AML-193 (cell line): Measurements from ENCODE around the gene EPB41L2.
"Not testable (repeated sequence)": the region's sequence is repeated elsewhere in the genome, so short reads cannot be mapped to it uniquely, and the experiment has no call there.

ENCODE experiments used
- DNase-seq, 2 experiments: peaks; one replicate each; lab custom pipeline; 2025; lab: John Stamatoyannopoulos, UW

The EPB41L2 gene

DNA sequence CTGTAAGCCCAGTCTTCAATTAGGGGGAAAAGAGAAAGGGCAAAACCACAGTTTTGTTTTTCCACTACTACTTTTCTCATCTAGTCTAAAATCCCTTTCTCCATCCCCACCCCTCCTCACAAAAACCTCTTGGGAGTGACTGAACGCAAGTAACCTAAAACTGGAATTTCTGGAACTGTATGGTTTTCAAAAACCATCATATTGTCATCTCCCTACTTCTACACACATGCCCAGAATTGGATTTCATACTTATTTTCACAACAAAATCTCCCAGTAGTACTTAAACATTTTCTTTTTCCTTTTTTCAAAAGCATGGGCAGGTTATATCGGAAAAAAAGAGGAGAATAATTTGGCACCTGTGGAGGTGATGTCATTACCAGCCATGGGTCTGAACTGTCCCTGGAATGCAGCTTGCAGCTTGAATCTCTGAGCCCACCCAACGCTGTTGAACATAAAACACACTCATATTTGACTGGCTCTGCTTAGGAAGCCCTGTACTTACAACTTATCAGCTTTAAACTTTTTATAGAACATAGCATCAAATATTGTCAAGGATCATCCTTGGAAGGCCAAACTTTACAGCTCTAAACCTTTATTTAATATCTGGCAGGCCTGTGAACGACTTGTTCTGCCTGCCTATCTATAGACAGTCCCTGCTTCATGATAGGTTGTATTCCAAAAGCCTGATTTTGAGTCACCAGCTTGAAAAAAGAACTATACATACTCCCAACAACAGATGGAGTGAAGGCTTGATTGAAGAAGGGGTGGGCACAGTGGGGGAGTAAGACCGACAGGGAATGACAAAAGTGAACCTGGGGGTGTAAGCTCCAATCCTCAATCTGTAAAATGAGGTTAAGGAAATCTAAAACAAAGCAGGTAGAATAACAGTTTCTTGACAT is 59.3 kb downstream of the EPB41L2 start:
- no peak for DNase-seq

DNA sequence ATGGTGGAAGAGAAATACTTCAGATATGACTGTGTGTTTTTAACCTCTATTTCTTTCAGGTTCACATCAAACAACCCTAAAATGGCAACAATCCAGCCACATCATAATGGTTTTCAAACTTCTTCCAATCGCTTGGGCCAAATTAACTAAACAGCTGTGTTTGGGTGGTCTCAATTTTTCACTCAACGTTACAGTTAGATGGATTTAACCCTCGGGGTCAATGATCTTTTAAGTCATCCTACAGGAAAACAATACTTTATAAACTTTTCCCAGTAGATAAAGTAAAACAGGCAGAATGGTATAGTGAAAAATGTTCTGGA is 60.4 kb downstream of the EPB41L2 start:
- DNase-seq = no peak

DNA sequence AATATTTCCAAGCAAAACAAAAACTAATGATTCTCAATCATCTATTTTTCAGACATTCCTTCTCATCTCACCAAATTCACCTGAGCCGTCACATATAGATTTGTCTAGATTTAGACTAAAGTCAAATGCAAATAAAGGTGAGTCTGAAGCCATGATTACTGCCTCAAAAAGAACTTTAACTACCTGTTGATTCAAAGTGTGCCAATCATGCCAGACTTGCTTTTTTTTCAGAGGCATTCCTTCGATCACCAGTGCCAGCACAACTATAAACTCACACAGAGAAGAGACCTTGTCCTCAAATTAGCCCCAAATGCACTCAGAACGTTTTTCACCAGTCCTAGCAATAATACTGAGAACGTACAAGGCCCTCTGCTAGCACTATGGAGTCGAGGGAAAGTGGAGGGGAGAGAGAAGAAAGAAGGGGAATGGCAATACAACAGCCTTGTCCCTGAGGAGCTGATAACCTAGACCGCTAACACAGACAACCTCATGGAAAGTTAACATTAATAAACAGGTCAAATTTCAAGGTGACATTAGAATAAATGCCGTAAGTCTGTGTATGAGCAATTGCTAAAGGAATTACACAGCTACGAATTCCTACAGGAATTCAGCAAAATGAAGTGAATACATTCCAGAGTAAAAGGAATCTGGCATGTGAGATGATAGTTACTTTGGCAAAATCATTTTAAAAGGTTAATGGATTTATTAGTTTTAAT is 60.9 kb downstream of the EPB41L2 start:
- no peak for DNase-seq

DNA sequence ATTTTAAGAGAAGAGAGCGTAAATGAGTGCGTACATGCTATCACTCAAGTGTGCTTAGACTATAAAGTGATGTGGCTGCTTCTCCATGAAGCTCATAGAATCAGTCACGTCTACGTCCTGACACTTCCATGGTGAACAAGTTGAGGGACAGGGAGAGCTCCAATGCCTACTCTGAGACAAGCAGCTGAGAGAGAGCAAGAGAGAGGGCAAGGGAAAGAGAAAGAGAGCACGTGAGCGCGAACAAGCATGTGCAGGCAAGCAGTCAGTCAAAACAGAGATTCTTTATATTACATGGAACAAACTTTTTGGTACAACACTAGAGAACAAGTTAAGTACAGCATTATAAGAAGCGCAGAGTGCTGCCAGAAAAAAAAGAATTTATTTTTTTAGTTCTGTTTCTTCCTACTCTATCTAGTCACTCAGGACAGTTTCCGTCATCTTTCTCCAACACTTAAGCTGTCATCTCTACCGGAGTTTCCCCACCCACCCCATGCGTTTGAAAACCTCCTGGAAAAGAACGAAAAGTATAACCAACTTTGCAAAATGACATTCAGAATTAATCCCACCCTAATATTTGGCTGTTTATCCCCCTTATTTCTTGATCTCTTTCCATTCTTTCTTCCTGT is 61.8 kb downstream of the EPB41L2 start:
- DNase-seq = no peak

DNA sequence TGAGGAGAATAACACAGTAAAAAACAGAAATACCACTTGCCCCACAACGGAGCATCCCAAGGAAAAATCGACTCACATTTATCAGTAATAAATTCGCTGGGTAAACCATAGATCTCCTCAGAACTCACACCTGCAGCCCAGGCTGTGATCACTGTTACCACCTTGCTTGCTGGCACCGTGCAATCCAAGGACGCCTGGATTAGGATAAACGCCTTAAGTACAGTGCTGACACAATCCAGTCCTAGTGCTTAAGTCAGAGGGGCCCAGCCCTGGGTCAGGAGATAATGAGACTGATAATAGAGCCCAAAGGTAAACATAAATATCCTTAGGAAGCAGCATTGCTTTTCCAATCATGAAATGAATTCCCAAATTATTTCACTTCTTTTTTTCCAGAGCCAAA is 62.5 kb downstream of the EPB41L2 start:
- DNase-seq = no peak

DNA sequence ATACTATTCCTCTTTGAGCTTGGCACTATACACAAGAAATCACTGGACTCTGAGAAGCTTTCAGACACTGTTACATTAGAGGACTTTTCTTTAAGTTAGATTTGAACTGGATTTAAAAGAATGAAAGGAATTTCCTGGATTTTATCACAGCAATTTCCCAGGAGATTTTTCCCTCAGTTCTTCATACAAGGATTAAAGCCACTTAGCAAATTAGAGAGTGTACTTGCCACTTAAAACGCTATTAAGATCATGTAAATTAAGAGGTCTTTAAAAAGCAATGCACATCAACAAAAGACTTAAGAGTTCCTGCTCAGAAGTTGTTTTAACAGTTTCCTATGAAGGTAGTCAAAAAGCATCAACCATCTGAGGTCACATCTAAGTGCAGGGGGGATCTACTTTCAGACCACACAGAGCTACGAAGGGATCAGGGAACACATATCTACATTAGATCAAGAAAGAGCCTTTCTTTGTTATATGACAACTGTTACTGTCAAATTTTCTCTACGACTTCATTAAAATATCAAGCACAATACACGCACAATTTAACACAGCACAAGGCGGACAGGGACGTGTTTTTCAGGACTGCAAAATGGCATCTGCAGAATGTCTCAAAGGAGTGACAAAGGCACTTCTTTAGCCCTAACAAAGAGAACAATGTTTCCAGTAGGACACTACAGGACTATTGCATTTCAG is 65.8 kb downstream of the EPB41L2 start:
- no peak for DNase-seq

DNA sequence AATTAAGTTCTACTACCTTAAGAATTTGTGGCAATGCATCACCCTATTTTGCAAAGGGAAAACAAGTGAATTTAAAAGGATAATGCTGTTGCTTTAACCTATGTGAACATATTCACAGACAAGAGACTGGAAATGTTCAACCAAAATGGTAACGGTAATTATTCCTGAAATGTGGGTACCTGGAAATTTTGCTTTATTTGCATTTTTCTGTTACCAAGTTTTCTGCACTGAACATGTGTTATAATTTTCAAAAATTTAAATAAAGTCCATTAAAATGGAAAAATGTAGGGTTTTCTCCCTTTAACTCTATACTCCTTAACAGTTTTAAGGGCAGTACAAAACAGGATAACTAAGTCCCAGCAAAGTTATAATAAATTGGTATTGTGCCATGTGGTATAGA is 66.4 kb downstream of the EPB41L2 start:
- DNase-seq = no peak

DNA sequence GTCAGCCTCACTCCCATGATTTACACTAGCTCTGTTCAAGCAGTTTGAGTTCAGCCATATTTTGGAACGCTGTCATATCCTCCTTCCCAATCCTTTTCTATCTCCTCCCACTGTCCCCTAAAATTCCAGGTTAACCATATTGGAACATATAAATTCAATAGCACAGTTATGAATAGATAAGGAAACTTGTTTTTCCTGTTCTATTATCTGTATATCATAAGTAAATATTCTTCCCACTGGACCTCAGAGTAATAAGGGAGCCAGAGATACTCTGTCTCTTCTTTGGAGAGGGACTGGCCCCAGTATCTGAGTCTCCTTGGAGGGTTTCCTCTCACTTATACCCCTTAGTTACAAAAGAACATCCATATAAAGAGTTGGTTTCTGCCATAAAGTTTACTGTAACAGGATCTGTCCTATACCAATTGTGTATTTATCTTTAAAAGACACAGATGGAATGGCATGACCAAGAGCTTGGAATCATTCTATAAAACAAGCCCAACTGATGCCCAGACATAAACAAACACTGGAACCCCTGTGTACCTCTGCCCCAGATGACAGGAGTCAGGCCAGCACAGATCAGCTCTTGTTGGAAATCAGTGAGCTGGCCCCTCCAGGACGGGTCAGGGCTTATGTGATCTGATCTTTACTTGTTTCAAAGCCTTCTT is 67.1 kb downstream of the EPB41L2 start:
- no peak for DNase-seq

DNA sequence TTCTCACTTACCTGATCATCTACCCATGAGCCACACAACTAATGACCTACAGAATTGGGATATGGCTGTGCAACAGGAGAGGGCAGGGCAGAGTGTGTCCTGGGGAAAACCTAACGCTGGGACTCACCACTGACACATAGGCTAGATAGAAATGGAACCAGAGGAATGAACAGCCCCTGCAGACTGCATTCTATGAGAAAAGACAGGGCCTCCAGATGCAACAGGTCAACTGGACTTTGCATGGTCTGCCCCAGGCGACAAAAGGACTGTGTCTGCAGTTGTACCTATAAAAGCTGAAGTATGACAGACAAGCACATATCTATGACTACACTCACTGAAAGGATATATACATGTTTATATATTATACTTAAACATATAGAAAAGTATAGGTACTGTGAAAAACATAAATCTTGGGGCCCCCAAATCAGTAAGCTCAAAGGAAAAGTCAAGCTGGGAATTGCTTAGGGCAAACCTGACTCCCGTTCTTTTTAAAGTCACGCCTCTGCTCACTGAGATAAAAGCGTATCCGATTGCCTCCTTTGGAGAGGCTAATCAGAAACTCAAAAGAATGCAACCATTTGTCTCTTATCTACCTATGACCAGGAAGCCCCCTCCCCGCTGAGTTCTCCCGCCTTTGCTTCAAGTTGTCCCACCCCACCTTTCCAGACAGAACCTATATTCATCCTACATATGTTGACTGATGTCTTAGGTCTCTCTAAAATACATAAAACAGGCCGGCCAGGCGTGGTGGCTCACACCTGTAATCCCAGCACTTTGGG is 68.5 kb downstream of the EPB41L2 start:
- DNase-seq = no peak

DNA sequence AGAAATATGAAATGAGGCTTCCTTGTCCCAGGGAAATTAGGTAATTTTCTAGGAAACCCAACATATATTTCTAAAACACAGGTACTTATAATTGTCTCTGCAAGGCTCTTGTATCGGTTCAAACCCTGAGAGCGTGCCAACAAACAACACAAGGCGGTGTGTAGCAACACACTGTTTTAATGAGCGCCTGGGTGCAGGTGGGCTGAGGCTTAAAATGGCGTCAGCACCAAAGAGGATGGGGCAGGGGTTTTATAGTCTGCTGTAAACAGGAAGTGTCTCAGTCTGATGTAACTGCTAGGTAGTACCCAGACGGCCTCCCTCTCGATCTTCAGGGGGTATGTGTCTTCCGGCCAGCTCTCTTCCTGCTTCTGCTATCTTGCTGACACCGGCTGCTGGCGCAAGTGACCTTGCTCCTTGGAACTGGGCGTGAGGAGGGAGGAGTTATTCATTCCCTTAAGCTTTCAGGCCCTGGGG is 69.7 kb downstream of the EPB41L2 start:
- no peak for DNase-seq

DNA sequence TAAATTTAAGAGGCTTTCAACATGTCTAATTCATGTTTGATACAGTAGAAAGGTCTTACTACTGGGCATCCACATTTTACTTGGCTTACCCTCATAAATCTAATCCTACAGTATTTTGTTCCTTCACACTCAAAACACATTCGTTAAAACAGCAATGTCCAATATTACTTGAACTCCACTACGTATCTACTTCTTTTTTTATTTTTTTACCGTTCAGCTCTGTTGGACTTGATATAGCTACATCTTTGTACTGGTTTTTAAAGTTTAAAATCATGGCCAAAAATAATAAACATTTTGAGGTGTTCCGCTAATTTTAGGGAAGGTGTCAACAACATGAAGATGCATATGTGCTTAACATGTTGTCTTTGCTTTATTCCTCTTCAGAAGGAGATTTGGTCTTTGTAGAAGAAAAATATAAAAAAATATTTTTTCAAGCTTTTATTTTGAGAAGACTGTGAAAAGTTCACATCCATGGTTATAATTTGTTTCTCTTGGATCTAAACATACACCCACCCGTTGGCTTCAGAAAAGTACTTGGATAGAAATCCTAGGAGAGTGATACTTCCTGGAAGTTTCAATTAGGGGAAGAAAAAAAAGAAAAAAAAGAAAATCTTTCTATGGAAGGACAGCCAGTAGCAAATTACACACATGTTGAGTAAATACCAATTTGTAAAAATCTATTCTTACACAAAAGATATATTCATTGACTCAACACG is 71.5 kb downstream of the EPB41L2 start:
- DNase-seq = no peak

DNA sequence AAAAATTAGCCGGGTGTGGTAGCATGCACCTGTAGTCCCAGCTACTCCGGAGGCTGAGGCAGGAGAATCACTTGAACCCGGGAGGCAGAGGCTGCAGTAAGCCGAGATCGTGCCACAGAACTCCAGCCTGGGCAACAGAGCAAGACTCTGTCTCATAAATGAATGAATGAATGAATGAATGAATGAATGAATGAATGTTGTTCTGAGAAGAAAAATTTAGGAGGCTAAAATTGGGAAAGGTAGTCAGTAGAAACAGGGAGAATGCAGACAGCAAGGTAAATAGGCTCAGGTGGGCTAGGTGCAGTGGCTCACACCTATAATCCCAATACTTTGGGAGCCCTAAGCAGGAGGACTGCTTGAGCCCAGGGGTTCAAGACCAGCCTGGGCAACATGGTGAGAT is 75.5 kb downstream of the EPB41L2 start:
- DNase-seq = not testable (repeated sequence)

DNA sequence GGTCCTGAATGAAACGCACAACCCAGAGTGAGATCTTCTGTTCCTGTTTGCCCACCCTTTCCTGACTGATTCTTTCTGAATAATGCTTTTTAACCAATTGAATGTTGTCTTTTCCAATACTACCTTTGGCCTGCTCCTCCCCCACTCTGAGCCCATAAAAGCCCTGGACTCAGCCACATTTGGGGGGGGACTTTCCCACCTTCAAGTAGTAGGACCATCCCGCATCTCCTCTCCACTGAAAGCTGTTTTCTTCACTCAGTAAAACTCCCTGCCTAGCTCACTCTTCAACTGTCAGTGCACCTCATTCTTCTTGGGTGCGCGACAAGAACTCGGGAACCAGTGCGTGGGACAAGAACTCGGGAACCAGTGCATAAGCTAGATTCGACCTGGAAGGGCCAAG is 77.9 kb downstream of the EPB41L2 start:
- DNase-seq = no peak

DNA sequence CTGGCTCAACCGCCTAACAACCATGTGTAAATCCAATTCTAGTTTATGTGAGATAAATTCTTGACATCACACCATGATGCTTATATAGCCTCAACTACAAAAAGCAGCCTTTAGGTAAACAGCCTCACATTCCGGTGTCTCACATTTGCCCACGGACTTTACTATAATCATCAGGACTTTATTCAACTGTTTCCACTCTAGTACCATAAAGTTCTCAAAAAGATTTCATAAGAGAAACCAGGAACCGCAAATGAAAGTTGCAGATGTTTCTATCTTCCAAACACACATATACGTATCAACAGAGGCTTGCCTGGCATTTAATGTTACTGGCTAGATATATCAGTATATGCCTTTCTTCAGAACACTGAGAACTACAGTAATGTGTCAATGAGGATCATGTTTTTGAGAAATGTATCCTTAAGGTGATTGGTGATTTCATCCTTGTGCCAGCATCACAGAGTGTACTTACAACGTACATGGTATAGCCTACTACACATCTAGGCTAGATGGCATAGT is 80.0 kb downstream of the EPB41L2 start:
- no peak for DNase-seq

DNA sequence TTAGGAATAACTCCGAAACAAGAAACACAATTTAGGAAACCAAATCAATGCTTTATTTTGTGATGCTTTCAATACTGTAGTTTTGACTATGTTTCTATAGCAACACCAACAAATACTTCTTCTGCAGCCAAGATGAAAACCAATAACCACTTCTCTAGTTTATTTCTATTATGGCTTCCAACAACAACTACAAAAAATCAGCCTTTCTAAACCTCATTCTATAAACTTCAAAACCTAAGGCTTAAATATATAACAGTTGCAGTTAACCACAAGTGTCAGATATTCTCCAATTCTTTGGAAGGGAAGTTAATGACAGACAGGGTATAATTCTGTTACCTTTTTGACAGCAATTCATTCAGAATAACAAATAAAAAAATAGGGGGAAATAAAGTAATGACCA is 80.9 kb downstream of the EPB41L2 start:
- DNase-seq = no peak

DNA sequence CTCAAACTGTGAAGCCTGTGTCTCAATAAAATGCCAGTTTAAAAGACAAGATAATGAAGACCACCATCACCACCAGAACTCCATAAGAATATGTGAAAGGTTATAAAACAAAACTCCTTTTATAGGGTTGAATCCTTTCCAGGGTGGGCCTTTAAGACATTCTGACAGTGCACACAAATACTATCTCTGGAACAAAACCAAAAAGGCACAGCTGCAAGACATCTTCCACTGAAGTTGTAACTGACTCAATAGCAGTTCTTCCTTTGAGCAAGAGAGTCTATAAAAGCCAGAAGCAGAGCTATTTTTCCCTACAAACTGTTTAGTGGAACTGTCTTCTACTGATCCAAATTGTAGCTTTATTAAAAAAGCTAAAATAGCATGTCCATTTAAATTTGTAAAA is 81.6 kb downstream of the EPB41L2 start:
- DNase-seq = no peak

DNA sequence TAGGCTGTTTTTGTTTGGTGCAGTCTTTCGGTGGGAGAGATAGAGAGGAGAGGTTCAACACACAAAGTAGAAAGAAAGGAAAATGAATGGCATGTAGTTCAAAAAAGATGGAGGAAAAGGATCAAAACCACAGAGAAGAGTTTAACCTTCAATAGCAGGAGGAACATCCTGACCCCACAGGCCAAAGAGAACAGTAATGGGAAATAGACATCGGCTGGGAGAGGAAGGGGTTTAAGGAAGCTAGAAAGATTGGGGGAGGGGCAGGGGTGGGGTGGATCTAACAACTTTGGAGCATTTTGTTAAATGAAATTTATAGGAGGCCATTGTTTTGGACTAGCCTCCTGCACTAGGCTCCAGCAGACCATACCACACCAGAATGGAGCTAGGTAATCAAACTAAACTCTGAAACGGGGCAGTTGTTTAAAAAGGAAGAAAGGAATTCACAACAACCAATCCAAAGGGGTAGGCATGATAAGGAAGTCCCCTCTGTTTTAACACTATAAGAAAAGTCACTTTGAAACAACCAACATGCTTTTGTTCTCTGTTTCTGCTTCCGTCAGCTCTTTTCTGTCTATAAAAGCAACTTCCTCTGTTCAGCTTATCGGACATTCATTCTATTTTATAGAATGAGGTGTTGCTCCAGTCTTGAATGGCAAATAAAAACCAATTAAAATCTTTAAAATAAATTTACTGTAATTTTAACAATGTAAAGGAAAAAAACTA is 82.6 kb downstream of the EPB41L2 start:
- no peak for DNase-seq

DNA sequence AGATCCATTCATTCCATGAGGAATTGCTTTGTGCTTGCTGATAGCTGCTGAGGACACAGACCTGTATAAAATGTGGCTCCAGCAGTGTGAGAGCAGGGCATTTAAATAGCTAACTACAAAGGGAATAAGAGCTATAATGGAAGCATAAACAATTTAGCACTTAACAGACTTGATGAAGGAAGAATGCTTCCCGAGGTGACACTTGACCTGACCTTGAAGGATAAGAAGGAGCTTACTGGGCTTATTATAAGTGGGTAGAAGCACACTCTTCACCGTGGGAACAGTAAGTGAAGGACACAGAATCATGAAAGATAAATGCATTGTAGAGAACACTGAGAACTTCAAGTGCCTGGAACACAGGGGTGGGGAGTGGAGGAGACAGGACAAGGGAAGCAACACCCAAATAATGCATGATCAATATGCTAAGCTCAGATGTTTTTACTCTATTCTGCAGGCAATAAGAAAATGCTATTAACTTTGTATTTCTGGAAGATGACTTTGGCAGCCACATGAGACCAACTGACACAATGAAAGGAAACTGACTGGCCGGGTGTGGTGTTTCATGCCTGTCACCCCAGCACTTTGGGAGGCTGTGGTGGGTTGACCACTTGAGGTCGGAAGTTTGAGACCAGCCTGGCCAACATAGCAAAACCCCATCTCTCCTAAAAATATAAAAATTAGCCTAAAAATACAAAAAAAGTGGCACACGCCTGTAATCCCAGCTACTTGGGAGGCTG is 84.2 kb downstream of the EPB41L2 start:
- DNase-seq = no peak

DNA sequence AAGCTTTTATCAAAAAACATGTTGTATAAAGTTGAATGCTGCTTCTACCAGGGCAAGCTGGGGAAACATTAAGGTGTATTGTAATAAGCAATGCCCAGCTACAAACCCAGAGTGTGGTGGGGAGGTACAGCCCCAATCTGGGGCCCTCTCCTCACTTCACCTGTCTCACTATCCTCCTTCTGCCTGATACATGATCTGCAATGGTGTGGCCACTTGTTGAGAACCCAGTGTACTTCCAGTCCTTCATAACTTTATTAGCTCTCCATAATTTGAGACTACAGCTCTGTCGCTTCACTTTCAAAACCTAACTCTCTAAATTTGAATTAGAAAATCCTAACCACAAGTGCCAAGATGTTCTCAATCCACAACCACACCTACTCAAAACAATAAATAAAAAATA is 84.9 kb downstream of the EPB41L2 start:
- DNase-seq = no peak
